Fibroblast of skin of left biceps (primary cell): ENCODE measurements around the gene MEF2A.
"Not testable (repeated sequence)": the region's sequence is repeated elsewhere in the genome, so short reads cannot be mapped to it uniquely, and the experiment has no call there.

Source experiments
- DNase-seq, 2 experiments: peaks; one replicate each; pipeline ENCODE4 v3.0.0-alpha.2; 2013; ENCODE audit warnings: low read depth in 2 of 2

The MEF2A gene

GRCh38 chr15:99565299-99566156 lies at the start of gene MEF2A:
MEF2A (plus strand) TSS chr15:99565984; CDS start chr15:99633120, 67,136 bp downstream.
- DNase-seq: peak; percentile 90

GRCh38 chr15:99518191-99518590 lies 47.6 kb upstream of the MEF2A start:
- DNase-seq: no peak

- DNase-seq: not testable (repeated sequence)
Observed at GRCh38 chr15:99519366-99519765, 46.4 kb upstream of the MEF2A start.

GRCh38 chr15:99522288-99522687 lies 43.5 kb upstream of the MEF2A start:
- no peak for DNase-seq

GRCh38 chr15:99526176-99526575 lies 39.6 kb upstream of the MEF2A start:
- no peak for DNase-seq

- DNase-seq: no peak
Observed at GRCh38 chr15:99526671-99527070, 39.1 kb upstream of the MEF2A start.

GRCh38 chr15:99536422-99537040 lies 29.3 kb upstream of the MEF2A start:
- peak; percentile 5 to 8 for DNase-seq

- DNase-seq: no peak
Observed at GRCh38 chr15:99537344-99537743, 28.4 kb upstream of the MEF2A start.

- no peak for DNase-seq
Observed at GRCh38 chr15:99538261-99538660, 27.5 kb upstream of the MEF2A start.

GRCh38 chr15:99542828-99543227 lies 23.0 kb upstream of the MEF2A start:
- DNase-seq: no peak

GRCh38 chr15:99545605-99546004 lies 20.2 kb upstream of the MEF2A start:
- DNase-seq: no peak

GRCh38 chr15:99546441-99547100 lies 19.2 kb upstream of the MEF2A start:
- no peak for DNase-seq

- DNase-seq: no peak
Observed at GRCh38 chr15:99547517-99547916, 18.3 kb upstream of the MEF2A start.

GRCh38 chr15:99550077-99550476 lies 15.7 kb upstream of the MEF2A start:
- no peak for DNase-seq

- no peak for DNase-seq
Observed at GRCh38 chr15:99552111-99552510, 13.7 kb upstream of the MEF2A start.

- DNase-seq: no peak
Observed at GRCh38 chr15:99554880-99555488, 10.8 kb upstream of the MEF2A start.

- DNase-seq: no peak
Observed at GRCh38 chr15:99556011-99556410, 9.8 kb upstream of the MEF2A start.

GRCh38 chr15:99556578-99556977 lies 9.2 kb upstream of the MEF2A start:
- no peak for DNase-seq

GRCh38 chr15:99558084-99558483 lies 7.7 kb upstream of the MEF2A start:
- DNase-seq: no peak

GRCh38 chr15:99558571-99558970 lies 7.2 kb upstream of the MEF2A start:
- no peak for DNase-seq

- no peak for DNase-seq
Observed at GRCh38 chr15:99561476-99562230, 4.1 kb upstream of the MEF2A start.

- DNase-seq: no peak
Observed at GRCh38 chr15:99562238-99562637, 3.5 kb upstream of the MEF2A start.
